Measurements from ENCODE around the gene GDAP1L1. TPM values are rescaled to one million over a fixed set of nuclear protein-coding genes. Genes with fewer than 3 reads are reported as not detected.

The GDAP1L1 gene
- total RNA-seq, 1 experiment from 2014 or later: not detected

DNA sequence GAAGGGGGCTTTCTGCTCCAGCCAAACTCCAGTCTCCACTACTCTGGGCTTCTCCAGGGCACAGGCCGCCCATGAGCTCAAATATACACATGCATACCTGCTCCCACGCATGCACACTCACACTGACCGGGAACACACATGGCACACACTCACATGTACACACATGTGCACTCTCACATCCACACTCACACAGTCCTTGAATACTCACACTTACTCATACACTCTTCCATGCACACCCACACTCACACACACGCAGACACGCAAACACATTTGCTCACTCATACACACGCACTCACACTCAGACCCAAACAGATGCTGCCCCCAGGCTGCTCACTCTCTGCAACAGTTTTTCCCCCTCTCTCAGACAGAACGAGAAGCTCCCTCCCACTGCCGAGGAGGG, 7.0 kb downstream of the GDAP1L1 start:
- CTCF ChIA-PET: interaction anchor here (0.7 to 1.4 kb wide), 2 partner anchors 37 to 131 kb away, joined by 3 read pairs; no protein-coding TSS in a partner anchor
- TF ChIP-seq, protein P1, sequence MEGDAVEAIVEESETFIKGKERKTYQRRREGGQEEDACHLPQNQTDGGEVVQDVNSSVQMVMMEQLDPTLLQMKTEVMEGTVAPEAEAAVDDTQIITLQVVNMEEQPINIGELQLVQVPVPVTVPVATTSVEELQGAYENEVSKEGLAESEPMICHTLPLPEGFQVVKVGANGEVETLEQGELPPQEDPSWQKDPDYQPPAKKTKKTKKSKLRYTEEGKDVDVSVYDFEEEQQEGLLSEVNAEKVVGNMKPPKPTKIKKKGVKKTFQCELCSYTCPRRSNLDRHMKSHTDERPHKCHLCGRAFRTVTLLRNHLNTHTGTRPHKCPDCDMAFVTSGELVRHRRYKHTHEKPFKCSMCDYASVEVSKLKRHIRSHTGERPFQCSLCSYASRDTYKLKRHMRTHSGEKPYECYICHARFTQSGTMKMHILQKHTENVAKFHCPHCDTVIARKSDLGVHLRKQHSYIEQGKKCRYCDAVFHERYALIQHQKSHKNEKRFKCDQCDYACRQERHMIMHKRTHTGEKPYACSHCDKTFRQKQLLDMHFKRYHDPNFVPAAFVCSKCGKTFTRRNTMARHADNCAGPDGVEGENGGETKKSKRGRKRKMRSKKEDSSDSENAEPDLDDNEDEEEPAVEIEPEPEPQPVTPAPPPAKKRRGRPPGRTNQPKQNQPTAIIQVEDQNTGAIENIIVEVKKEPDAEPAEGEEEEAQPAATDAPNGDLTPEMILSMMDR (IDR thresholded peaks at IDR 0.05; ENCODE audit: unreplicated experiment): no peak
- no peak overlapping the region for H3K27ac Mint-ChIP-seq (ENCODE audit: unreplicated experiment)
- peaks cover 37% of the 10 kb centered on the region for H3K27me3 Mint-ChIP-seq (ENCODE audit: unreplicated experiment)
- no peaks in the 10 kb centered on the region for H3K9me3 Mint-ChIP-seq (ENCODE audit: low read depth, unreplicated experiment)
- BruUV-seq (replicated peaks): no TSS peak
- no peak for DNase-seq
- no peaks in the 10 kb centered on the region for H3K36me3 Mint-ChIP-seq (ENCODE audit: insufficient read depth, unreplicated experiment)
- intact Hi-C loops (cut with micrococcal nuclease; ENCODE audit: unreplicated experiment): no loop called here
- no peak overlapping the region for H3K4me3 Mint-ChIP-seq (ENCODE audit: low read depth, unreplicated experiment)
- H3K4me1 Mint-ChIP-seq (ENCODE audit: low read depth, unreplicated experiment): no peaks in the 10 kb centered on the region

DNA sequence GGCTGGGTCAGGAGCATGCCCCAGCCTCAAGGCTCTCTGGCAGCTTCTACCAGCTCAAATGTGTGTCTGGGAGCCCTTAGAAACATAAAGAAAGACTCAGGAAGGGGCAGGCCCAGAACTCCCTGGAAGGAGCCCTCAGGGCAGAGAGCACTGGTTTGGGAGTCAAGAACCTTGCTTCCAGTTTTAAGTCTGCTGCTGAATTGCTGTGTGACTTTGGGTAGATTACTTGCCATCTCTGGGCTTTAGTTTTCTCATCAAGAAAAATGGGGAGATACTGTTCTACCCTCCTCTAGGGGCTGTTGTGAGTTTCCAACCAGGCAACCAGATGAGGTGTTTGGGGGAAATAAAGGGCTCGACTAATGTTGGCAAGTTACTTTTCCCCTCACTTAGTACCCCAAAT, 8.8 kb downstream of the GDAP1L1 start:
- TF ChIP-seq, protein P1 (IDR thresholded peaks at IDR 0.05; ENCODE audit: unreplicated experiment): no peak
- CTCF ChIA-PET: no interaction called here
- Mint-ChIP-seq H3K9me3 (ENCODE audit: low read depth, unreplicated experiment) (no peaks in the 10 kb centered on the region), H3K4me3 (ENCODE audit: low read depth, unreplicated experiment) (no peak overlapping the region), H3K4me1 (ENCODE audit: low read depth, unreplicated experiment) (no peaks in the 10 kb centered on the region), H3K27me3 (ENCODE audit: unreplicated experiment) (peaks cover 37% of the 10 kb centered on the region), H3K27ac (ENCODE audit: unreplicated experiment) (no peak overlapping the region), H3K36me3 (ENCODE audit: insufficient read depth, unreplicated experiment) (no peaks in the 10 kb centered on the region)
- no peak for DNase-seq
- intact Hi-C loops (cut with micrococcal nuclease; ENCODE audit: unreplicated experiment): no loop called here
- BruUV-seq (replicated peaks): no TSS peak

DNA sequence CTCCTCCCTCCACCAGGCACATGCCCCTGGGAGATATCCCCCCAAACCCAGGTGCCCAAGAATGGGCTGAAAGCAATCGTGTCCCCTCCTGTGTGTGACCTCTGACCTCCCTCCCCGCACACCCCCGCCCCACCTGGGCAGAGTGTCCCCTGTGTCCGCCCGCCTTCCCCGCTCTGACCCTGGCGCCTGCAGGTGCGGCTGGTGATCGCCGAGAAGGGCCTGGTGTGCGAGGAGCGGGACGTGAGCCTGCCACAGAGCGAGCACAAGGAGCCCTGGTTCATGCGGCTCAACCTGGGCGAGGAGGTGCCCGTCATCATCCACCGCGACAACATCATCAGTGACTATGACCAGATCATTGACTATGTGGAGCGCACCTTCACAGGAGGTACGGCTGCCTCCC, 9.9 kb downstream of the GDAP1L1 start:
- no peak for DNase-seq
- CTCF ChIA-PET: no interaction called here
- intact Hi-C loops (cut with micrococcal nuclease; ENCODE audit: unreplicated experiment): no loop called here
- no peak overlapping the region for H3K27ac Mint-ChIP-seq (ENCODE audit: unreplicated experiment)
- no TSS peak for BruUV-seq (replicated peaks)
- no peaks in the 10 kb centered on the region for H3K9me3 Mint-ChIP-seq (ENCODE audit: low read depth, unreplicated experiment)
- TF ChIP-seq, protein P1 (IDR thresholded peaks at IDR 0.05; ENCODE audit: unreplicated experiment): no peak
- no peak overlapping the region for H3K4me3 Mint-ChIP-seq (ENCODE audit: low read depth, unreplicated experiment)
- no peaks in the 10 kb centered on the region for H3K36me3 Mint-ChIP-seq (ENCODE audit: insufficient read depth, unreplicated experiment)
- H3K4me1 Mint-ChIP-seq (ENCODE audit: low read depth, unreplicated experiment): no peaks in the 10 kb centered on the region
- peaks cover 41% of the 10 kb centered on the region for H3K27me3 Mint-ChIP-seq (ENCODE audit: unreplicated experiment)

DNA sequence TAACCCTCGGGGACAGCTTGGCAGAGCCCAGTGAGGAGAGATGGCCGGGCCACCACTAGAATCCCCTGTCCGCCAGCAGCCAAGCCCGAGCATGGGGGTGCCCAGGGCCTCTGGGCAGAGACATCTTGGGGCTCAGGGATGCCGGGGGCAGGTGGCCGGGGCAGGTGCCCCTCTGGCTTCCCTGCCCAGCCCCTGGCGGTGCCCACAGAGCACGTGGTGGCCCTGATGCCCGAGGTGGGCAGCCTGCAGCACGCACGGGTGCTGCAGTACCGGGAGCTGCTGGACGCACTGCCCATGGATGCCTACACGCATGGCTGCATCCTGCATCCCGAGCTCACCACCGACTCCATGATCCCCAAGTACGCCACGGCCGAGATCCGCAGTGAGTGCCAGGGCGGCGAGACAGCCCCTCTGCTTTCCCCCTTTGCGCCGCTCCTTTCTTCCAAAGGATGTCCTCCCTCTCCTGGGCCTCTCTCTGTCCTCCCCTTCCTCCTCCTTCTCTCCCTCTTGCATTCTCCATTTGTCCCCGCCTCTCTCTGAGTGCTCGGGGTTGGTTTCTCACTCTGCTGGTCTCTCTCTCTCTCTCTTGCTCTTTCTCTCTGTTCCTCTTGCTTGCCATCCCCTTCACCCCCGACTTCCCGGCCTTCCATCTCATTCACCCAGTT, 11.2 kb downstream of the GDAP1L1 start:
- CTCF ChIA-PET: interaction anchor here (0.7 kb wide), 1 partner anchor 106 kb away, joined by 4 read pairs; no protein-coding TSS in a partner anchor
- Mint-ChIP-seq H3K4me1 (ENCODE audit: low read depth, unreplicated experiment) (no peaks in the 10 kb centered on the region), H3K27me3 (ENCODE audit: unreplicated experiment) (peaks cover 50% of the 10 kb centered on the region), H3K9me3 (ENCODE audit: low read depth, unreplicated experiment) (no peaks in the 10 kb centered on the region), H3K4me3 (ENCODE audit: low read depth, unreplicated experiment) (no peak overlapping the region), H3K27ac (ENCODE audit: unreplicated experiment) (no peak overlapping the region), H3K36me3 (ENCODE audit: insufficient read depth, unreplicated experiment) (no peaks in the 10 kb centered on the region)
- DNase-seq: no peak
- BruUV-seq (replicated peaks): no TSS peak
- intact Hi-C loops (cut with micrococcal nuclease; ENCODE audit: unreplicated experiment): no loop called here
- TF ChIP-seq, protein P1 (IDR thresholded peaks at IDR 0.05; ENCODE audit: unreplicated experiment): no peak
